Measurements from ENCODE around the gene ZNF76.

GRCh38 chr6:35293681-35294080 lies 34.1 kb downstream of the ZNF76 start:
- TF ChIP-seq POLR2A (conservative IDR thresholded peaks at IDR 0.05): no peak
- no peak for TF ChIP-seq POLR2AphosphoS5 (IDR thresholded peaks at IDR 0.05; ENCODE audit: control insufficient read depth, insufficient read depth, low read depth, low read length)
- TF ChIP-seq SMARCA5 (IDR thresholded peaks at IDR 0.05): no peak
- TF ChIP-seq ZNF445 (CRISPR knock-in tag; IDR thresholded peaks at IDR 0.05; ENCODE audit: low read depth): no peak
- TF ChIP-seq CHCHD3 (CRISPR knock-in tag; IDR thresholded peaks at IDR 0.05): no peak
- TF ChIP-seq CTCF (IDR thresholded peaks at IDR 0.05 in 2 of 3, conservative IDR thresholded peaks at IDR 0.05 in 1 of 3; ENCODE audit: insufficient read depth in 2 of 3, low read depth in 1 of 3, low read length in 3 of 3): no peak
- TF ChIP-seq PHF8 (IDR thresholded peaks at IDR 0.05; ENCODE audit: borderline replicate concordance, low read length): no peak
- no peak for TF ChIP-seq RFX5 (IDR thresholded peaks at IDR 0.05; ENCODE audit: low read depth, low read length)
- TF ChIP-seq PHB (CRISPR knock-in tag; IDR thresholded peaks at IDR 0.05): no peak
- TF ChIP-seq SMC3 (conservative IDR thresholded peaks at IDR 0.05; ENCODE audit: insufficient read depth, low read depth, low read length): no peak
- no peak for TF ChIP-seq CREB1 (IDR thresholded peaks at IDR 0.05)
- no peak for TF ChIP-seq CREB1 (CRISPR knock-in tag; IDR thresholded peaks at IDR 0.05)
- TF ChIP-seq JUND (IDR thresholded peaks at IDR 0.05; ENCODE audit: borderline replicate concordance, low read depth, low read length): no peak
- no peak for TF ChIP-seq JUND (tag; IDR thresholded peaks at IDR 0.05; ENCODE audit: borderline replicate concordance, low read depth, low read length)
- TF ChIP-seq CREB5 (CRISPR knock-in tag; IDR thresholded peaks at IDR 0.05): no peak

Data from K562 (cell line).